ENCODE measurements around the gene TRAF1. TPM values are rescaled to one million over a fixed set of nuclear protein-coding genes. Genes with fewer than 3 reads are reported as not detected.

Gene TRAF1
- total and polyA plus RNA-seq, 10 of the 15 experiments (the other 5 are each of a cell fraction or from before 2014, with no cell fraction given): 13.8 to 163 (median 128) TPM

DNA sequence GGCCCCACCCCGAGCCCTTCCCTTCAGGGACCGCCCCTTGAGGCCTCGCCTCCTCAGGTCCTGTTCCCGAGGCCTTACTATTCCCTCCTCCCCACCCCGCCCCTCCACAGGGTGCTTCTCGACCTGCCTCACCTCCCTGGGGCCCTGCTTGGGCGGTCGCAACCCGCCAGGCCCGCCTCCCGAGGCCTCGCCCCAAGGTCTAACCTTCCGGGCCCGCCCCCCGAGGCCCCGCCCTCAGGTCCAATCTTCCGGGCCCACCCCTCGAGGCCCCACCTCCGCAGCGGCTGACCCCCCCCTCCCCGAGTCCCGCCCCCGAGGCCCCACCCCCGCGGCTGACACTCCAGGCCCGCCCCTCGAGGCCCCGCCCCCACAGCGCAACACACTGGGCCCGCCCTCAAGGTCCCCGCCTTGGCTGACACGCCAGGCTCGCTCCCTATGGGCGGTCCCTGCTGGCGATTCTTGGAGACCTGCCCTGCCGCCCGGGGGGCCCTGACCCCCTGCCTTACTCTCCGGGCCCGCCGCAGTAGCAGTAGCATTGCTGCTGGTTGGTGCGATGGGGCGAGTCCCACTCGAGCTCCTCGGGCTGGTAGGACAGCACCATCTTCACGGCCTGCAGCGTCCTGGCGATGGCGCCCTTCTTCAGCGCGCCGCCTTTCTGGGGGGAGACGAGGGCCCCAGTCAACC lies 57.8 kb downstream of the TRAF1 start (continued):
- TF ChIP-seq BMI1 (IDR thresholded peaks at IDR 0.05; ENCODE audit: borderline replicate concordance): no peak
- TF ChIP-seq WRNIP1 (IDR thresholded peaks at IDR 0.05; ENCODE audit: borderline replicate concordance, low read depth, low read length): no peak
- TF ChIP-seq NR2C2 (IDR thresholded peaks at IDR 0.05; ENCODE audit: borderline replicate concordance, control insufficient read depth, insufficient read length, low read depth): no peak
- TF ChIP-seq ZNF622 (IDR thresholded peaks at IDR 0.05): no peak
- TF ChIP-seq, protein P1, sequence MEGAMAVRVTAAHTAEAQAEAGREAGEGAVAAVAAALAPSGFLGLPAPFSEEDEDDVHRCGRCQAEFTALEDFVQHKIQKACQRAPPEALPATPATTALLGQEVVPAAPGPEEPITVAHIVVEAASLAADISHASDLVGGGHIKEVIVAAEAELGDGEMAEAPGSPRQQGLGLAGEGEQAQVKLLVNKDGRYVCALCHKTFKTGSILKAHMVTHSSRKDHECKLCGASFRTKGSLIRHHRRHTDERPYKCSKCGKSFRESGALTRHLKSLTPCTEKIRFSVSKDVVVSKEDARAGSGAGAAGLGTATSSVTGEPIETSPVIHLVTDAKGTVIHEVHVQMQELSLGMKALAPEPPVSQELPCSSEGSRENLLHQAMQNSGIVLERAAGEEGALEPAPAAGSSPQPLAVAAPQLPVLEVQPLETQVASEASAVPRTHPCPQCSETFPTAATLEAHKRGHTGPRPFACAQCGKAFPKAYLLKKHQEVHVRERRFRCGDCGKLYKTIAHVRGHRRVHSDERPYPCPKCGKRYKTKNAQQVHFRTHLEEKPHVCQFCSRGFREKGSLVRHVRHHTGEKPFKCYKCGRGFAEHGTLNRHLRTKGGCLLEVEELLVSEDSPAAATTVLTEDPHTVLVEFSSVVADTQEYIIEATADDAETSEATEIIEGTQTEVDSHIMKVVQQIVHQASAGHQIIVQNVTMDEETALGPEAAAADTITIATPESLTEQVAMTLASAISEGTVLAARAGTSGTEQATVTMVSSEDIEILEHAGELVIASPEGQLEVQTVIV (IDR thresholded peaks at IDR 0.05; ENCODE audit: borderline replicate concordance, partially characterized antibody): no peak
- no peak for TF ChIP-seq TCF3 (IDR thresholded peaks at IDR 0.05; ENCODE audit: borderline replicate concordance, insufficient read depth, low read depth, low read length)
- TF ChIP-seq SUZ12 (IDR thresholded peaks at IDR 0.05; ENCODE audit: unreplicated experiment): no peak
- no peak for TF ChIP-seq EP300 (IDR thresholded peaks at IDR 0.05; ENCODE audit: borderline replicate concordance in 1 of 2, control insufficient read depth in 1 of 2, low read depth in 2 of 2, low read length in 2 of 2)
- no peak for TF ChIP-seq ATF7 (IDR thresholded peaks at IDR 0.05; ENCODE audit: low read depth)
- no peak for TF ChIP-seq RFX5 (IDR thresholded peaks at IDR 0.05; ENCODE audit: low read depth, low read length)
- peak; percentile 62 for TF ChIP-seq KLF5 (IDR thresholded peaks at IDR 0.05; ENCODE audit: partially characterized antibody)
- 0 out of 2 replicates have a peak, but pooled peaks have one; percentile 44 for TF ChIP-seq CHD2 (IDR thresholded peaks at IDR 0.05; ENCODE audit: borderline replicate concordance, low read depth, low read length)
- TF ChIP-seq, protein P2, sequence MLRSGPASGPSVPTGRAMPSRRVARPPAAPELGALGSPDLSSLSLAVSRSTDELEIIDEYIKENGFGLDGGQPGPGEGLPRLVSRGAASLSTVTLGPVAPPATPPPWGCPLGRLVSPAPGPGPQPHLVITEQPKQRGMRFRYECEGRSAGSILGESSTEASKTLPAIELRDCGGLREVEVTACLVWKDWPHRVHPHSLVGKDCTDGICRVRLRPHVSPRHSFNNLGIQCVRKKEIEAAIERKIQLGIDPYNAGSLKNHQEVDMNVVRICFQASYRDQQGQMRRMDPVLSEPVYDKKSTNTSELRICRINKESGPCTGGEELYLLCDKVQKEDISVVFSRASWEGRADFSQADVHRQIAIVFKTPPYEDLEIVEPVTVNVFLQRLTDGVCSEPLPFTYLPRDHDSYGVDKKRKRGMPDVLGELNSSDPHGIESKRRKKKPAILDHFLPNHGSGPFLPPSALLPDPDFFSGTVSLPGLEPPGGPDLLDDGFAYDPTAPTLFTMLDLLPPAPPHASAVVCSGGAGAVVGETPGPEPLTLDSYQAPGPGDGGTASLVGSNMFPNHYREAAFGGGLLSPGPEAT (IDR thresholded peaks at IDR 0.05; ENCODE audit: low read depth): peak; percentile 51; the same call in 1 of the 2 replicates
- TF ChIP-seq ZZZ3 (IDR thresholded peaks at IDR 0.05; ENCODE audit: control insufficient read depth, insufficient read length, low read depth): no peak
- TF ChIP-seq SP1 (IDR thresholded peaks at IDR 0.05; ENCODE audit: low read depth, low read length): peak; percentile 37
- no peak for TF ChIP-seq MEF2B (IDR thresholded peaks at IDR 0.05; ENCODE audit: partially characterized antibody, poor library complexity, severe bottlenecking)
- no peak for TF ChIP-seq SPI1 (IDR thresholded peaks at IDR 0.05; ENCODE audit: borderline replicate concordance, insufficient read depth, low read depth, low read length)
- TF ChIP-seq, protein P3, sequence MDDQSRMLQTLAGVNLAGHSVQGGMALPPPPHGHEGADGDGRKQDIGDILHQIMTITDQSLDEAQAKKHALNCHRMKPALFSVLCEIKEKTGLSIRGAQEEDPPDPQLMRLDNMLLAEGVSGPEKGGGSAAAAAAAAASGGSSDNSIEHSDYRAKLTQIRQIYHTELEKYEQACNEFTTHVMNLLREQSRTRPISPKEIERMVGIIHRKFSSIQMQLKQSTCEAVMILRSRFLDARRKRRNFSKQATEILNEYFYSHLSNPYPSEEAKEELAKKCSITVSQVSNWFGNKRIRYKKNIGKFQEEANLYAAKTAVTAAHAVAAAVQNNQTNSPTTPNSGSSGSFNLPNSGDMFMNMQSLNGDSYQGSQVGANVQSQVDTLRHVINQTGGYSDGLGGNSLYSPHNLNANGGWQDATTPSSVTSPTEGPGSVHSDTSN (IDR thresholded peaks at IDR 0.05; ENCODE audit: insufficient replicate concordance, low read depth, low read length): no peak
- TF ChIP-seq FOXM1 (IDR thresholded peaks at IDR 0.05; ENCODE audit: low read depth, low read length): no peak
- TF ChIP-seq KAT2A (conservative IDR thresholded peaks at IDR 0.05; ENCODE audit: control insufficient read depth, low read depth, low read length): no peak
